Left lung (tissue), 10 donors: ENCODE data around the gene NFKB2. TPM values are rescaled to one million over a fixed set of nuclear protein-coding genes. Genes with fewer than 3 reads are reported as not detected.

Experiments used
- ATAC-seq: fragments of 200-7000 bp; cut with Tn5 transposase; one replicate; pipeline ENCODE4 v1.9.1; 2020; ENCODE audit warnings: moderate library complexity
- DNase-seq, 4 donors: peaks; one replicate each; pipeline ENCODE4 v3.0.0-alpha.2; 2013 to 2020
- H3K27ac ChIP-seq, 2 donors: fragments of 200-600 bp; sonication (generic) in 1 of 2; one replicate each; pipeline versions ENCODE4 v1.5.0 to v1.8.0; 2020 to 2021
- H3K27me3 ChIP-seq, 2 donors: fragments of 200-600 bp; sonication (generic) in 1 of 2; one replicate each; pipeline versions ENCODE4 v1.5.0 to v1.8.0; 2020 to 2021
- H3K36me3 ChIP-seq, 2 donors: fragments of 200-600 bp; sonication (generic) in 1 of 2; one replicate each; pipeline versions ENCODE4 v1.5.0 to v1.8.0; 2020 to 2021
- H3K4me1 ChIP-seq, 2 donors: fragments of 200-600 bp; one replicate each; pipeline ENCODE4 v1.8.0; 2021
- H3K4me3 ChIP-seq, 2 donors: fragments of 200-600 bp; sonication (generic) in 1 of 2; one replicate each; pipeline versions ENCODE4 v1.5.0 to v1.8.0; 2020 to 2021; ENCODE audit warnings: mild to moderate bottlenecking in 1 of 2
- H3K9me3 ChIP-seq, 2 donors: fragments of 200-600 bp; sonication (generic) in 1 of 2; one replicate each; pipeline versions ENCODE4 v1.5.0 to v1.8.0; 2020 to 2021
- intact Hi-C, 2 donors: fragments of 100-400 bp; cut with DNase I; formaldehyde crosslinking; loops; one replicate each; pipeline versions ENCODE4 v1.11.2 to v1.14.2; 2022
- polyA plus RNA-seq, 6 donors: library from polyadenylated mRNA; unstranded; fragments of 120-200 nt; gene quantifications; one replicate each; pipeline ENCODE4 v1.2.1, GENCODE V29; 2013; ENCODE audit not compliant: insufficient read length in 6 of 6
- total RNA-seq, 2 donors: library from RNA; stranded (reverse); fragmentation: NEBNext Ultra II Directional; extraction: Animal tissue kit (Norgen Biotek cat#: 25700); gene quantifications; one replicate each; pipeline ENCODE4 v1.2.1, GENCODE V29; 2021
- TF ChIP-seq, protein P1 (sequence below), 2 donors: fragments of 200-600 bp; sonication (generic) in 1 of 2; IDR thresholded peaks; one replicate each; pipeline versions ENCODE4 v1.5.0 to v1.8.0; 2021; ENCODE audit warnings: antibody characterized with exemption in 2 of 2
- donor health status: DM: no; HTN: yes; CAD: no.
- donor health status: DM: no; HTN: no; CAD: no.

Gene NFKB2
- total and polyA plus RNA-seq, 8 donors: 22.0 to 50.2 (median 25.6) TPM

DNA sequence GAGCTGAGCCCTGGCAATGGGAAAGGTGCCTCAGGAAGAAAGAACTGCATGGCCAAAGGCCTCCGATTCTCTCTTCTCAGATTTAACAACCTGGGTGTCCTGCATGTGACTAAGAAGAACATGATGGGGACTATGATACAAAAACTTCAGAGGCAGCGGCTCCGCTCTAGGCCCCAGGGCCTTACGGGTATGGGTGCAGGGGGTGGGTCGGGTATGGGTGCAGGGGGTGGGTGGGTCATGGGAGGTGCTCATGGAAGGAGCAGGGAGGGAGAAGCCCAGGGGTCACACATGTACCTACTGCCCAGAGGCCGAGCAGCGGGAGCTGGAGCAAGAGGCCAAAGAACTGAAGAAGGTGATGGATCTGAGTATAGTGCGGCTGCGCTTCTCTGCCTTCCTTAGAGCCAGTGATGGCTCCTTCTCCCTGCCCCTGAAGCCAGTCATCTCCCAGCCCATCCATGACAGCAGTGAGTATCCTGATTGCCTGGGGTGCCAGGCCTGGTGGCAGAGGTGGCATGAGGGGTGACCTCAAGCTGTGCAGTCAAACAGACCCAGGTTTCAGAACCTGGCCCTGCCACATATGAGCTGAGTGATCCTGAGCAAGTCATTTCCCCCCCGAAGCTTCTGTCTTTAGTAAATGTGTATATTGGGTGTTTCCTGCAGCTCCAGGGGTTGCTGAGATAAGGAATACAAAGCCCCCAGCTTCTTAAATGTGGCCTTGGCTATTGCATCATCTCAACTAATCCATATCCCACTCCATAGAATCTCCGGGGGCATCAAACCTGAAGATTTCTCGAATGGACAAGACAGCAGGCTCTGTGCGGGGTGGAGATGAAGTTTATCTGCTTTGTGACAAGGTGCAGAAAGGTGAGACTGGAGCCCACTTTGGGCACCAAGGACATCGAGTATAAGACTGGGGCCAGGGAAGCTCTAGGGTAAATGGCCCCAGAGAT, 2.0 kb downstream of the NFKB2 start:
- ATAC-seq (no peak), DNase-seq (no peak)
- Histone ChIP-seq H3K4me1 (peaks cover 13 to 57% of the 10 kb centered on the region in 2 donors), H3K4me3 (peak overlapping the region in 1 of 2 donors; percentile 72), H3K27ac (peak overlapping the region in 1 of 2 donors; percentile 96), H3K9me3 (no peaks in the 10 kb centered on the region), H3K36me3 (peaks cover 0 to 55% of the 10 kb centered on the region in 2 donors), H3K27me3 (no peaks in the 10 kb centered on the region)
- TF ChIP-seq, protein P1, sequence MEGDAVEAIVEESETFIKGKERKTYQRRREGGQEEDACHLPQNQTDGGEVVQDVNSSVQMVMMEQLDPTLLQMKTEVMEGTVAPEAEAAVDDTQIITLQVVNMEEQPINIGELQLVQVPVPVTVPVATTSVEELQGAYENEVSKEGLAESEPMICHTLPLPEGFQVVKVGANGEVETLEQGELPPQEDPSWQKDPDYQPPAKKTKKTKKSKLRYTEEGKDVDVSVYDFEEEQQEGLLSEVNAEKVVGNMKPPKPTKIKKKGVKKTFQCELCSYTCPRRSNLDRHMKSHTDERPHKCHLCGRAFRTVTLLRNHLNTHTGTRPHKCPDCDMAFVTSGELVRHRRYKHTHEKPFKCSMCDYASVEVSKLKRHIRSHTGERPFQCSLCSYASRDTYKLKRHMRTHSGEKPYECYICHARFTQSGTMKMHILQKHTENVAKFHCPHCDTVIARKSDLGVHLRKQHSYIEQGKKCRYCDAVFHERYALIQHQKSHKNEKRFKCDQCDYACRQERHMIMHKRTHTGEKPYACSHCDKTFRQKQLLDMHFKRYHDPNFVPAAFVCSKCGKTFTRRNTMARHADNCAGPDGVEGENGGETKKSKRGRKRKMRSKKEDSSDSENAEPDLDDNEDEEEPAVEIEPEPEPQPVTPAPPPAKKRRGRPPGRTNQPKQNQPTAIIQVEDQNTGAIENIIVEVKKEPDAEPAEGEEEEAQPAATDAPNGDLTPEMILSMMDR (IDR thresholded peaks at IDR 0.05): no peak
- intact Hi-C loops: loop anchor here in 1 of 2 donors (10.0 kb wide), 1 partner anchor 197 kb away; no protein-coding TSS in a partner anchor

DNA sequence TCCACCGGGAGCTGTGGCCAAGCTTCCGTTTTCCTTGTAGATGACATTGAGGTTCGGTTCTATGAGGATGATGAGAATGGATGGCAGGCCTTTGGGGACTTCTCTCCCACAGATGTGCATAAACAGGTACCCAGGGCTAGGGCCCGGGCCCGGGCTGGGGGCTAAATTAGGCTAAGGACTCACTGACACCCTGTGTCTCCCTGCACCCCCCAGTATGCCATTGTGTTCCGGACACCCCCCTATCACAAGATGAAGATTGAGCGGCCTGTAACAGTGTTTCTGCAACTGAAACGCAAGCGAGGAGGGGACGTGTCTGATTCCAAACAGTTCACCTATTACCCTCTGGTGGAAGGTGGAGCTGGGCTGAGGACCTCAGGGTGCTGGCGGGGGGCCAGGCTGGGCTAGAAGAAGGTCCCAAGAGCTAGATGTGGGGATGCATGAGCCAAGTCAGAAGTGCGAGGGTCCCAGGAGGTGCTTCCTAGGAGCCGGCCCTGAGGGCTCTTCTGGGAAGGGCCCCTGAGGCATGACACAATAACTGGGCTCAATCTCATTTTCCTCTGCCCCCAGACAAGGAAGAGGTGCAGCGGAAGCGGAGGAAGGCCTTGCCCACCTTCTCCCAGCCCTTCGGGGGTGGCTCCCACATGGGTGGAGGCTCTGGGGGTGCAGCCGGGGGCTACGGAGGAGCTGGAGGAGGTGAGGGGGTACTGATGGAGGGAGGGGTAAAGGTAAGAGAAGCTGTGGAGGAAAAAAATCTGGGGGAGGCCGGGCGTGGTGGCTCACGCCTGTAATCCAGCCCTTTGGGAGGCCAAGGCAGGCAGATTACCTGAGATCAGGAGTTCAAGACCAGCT, 2.9 kb downstream of the NFKB2 start:
- peaks cover 13 to 50% of the 10 kb centered on the region in 2 donors for H3K4me1 ChIP-seq
- H3K27me3 ChIP-seq: no peaks in the 10 kb centered on the region
- peak overlapping the region in 1 of 2 donors; percentile 44 for H3K4me3 ChIP-seq
- peak overlapping the region in 1 of 2 donors; percentile 80 for H3K27ac ChIP-seq
- TF ChIP-seq, protein P1 (IDR thresholded peaks at IDR 0.05): no peak
- intact Hi-C loops: loop anchor here in 1 of 2 donors (10.0 kb wide), 1 partner anchor 196 kb away; no protein-coding TSS in a partner anchor
- no peaks in the 10 kb centered on the region for H3K9me3 ChIP-seq
- ATAC-seq (no peak), DNase-seq (no peak)
- H3K36me3 ChIP-seq: peaks cover 0 to 64% of the 10 kb centered on the region in 2 donors

DNA sequence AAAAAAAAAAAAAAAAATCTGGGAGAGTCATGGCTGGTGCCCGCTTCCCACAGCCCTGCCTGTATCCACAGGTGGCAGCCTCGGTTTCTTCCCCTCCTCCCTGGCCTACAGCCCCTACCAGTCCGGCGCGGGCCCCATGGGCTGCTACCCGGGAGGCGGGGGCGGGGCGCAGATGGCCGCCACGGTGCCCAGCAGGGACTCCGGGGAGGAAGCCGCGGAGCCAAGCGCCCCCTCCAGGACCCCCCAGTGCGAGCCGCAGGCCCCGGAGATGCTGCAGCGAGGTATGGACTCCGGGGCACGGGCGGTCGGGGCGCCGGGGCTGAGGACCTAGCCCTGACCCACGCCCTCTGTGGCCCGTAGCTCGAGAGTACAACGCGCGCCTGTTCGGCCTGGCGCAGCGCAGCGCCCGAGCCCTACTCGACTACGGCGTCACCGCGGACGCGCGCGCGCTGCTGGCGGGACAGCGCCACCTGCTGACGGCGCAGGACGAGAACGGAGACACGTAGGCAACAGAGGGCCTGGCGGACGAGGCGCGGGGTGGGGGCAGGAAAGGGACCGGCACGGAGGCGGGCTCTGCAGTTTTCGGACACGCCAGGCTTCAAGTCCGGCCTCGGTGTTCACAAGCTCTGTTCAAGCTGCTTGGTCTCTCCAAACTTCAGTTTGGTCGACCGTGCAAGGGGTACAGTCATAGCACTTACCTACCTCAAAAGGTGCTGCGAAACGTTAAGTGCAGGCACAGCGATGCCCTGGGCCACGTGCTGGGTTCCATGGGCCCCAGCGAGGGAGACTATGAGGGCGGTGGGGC, 3.9 kb downstream of the NFKB2 start:
- H3K4me3 ChIP-seq: peak overlapping the region; percentile 44 to 47
- peak overlapping the region; percentile 80 to 84 for H3K27ac ChIP-seq
- intact Hi-C loops: loop anchor here in 1 of 2 donors (10.0 kb wide), 1 partner anchor 195 kb away; no protein-coding TSS in a partner anchor
- peaks cover 0 to 67% of the 10 kb centered on the region in 2 donors for H3K36me3 ChIP-seq
- TF ChIP-seq, protein P1 (IDR thresholded peaks at IDR 0.05): peak; percentile 92 to 95
- no peaks in the 10 kb centered on the region for H3K27me3 ChIP-seq
- ATAC-seq (peak; percentile 81), DNase-seq (peak; percentile 84 to 99 (median 92))
- H3K4me1 ChIP-seq: peaks cover 10 to 46% of the 10 kb centered on the region in 2 donors
- H3K9me3 ChIP-seq: no peaks in the 10 kb centered on the region

DNA sequence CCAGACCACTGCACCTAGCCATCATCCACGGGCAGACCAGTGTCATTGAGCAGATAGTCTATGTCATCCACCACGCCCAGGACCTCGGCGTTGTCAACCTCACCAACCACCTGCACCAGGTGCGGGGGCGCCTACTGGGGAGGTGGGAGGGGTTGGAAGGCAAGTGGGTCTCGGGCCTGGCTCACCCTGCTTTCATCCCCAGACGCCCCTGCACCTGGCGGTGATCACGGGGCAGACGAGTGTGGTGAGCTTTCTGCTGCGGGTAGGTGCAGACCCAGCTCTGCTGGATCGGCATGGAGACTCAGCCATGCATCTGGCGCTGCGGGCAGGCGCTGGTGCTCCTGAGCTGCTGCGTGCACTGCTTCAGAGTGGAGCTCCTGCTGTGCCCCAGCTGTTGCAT, 4.6 kb downstream of the NFKB2 start:
- H3K27ac ChIP-seq: no peak overlapping the region
- intact Hi-C loops: no loop called here
- no peaks in the 10 kb centered on the region for H3K27me3 ChIP-seq
- H3K9me3 ChIP-seq: no peaks in the 10 kb centered on the region
- H3K4me3 ChIP-seq: peak overlapping the region in 1 of 2 donors; percentile 44
- TF ChIP-seq, protein P1 (IDR thresholded peaks at IDR 0.05): no peak
- peaks cover 10 to 46% of the 10 kb centered on the region in 2 donors for H3K4me1 ChIP-seq
- DNase-seq (no peak), ATAC-seq (no peak)
- peaks cover 0 to 67% of the 10 kb centered on the region in 2 donors for H3K36me3 ChIP-seq
